NCI-H2029 treated with DMSO at 0.1 percent for 48 hours (cell line): ENCODE measurements around the gene ZNF780B.
"Not testable (repeated sequence)": the region's sequence is repeated elsewhere in the genome, so short reads cannot be mapped to it uniquely, and the experiment has no call there.

Experiments used
- DNase-seq: peaks from one replicate; lab custom pipeline; 2025; lab: John Stamatoyannopoulos, UW

Gene ZNF780B

GRCh38 chr19:40055832-40056504 lies at the start of gene ZNF780B:
TSS of gene ZNF780B (minus strand) at chr19:40056231. CDS start at chr19:40050332, 5,899 bp downstream.
- peak; percentile 30 for DNase-seq

DNA sequence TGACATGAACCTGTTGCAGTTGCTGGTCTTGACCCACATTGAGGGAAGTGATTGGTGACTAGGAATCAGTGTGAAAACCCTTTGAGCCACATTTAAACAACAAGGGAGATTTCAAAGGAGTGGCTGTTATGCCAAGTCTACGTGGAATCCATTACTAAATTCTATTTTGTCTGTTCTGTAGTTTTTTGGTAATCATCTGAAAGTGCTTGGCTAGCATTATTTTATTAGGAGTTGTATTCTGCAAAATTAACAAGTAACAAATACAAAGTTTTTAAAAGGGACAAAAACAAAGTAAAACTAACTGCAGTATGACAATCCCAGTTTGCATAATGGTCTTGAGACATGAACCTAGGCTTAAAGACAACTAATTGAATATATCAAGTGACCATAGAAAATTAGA lies 48.7 kb upstream of the ZNF780B start:
- no peak for DNase-seq

DNA sequence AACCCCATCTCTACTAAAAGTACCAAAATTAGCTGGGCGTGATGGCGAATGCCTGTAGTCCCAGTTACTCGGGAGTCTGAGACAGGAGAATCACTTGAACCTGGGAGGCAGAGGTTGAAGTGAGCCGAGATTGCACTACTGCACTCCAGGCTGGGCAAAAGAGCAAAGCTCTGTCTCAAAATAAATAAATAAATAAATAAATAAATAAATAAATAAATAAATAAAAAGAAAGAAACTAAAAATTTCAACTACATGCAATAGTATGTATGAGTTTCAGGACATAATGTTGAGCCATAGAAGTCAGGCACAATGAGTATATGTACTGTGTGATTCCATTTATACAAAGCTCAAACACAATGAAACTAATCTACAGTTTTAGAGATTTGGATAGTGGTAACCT lies 47.6 kb upstream of the ZNF780B start:
- DNase-seq, result no peak

DNA sequence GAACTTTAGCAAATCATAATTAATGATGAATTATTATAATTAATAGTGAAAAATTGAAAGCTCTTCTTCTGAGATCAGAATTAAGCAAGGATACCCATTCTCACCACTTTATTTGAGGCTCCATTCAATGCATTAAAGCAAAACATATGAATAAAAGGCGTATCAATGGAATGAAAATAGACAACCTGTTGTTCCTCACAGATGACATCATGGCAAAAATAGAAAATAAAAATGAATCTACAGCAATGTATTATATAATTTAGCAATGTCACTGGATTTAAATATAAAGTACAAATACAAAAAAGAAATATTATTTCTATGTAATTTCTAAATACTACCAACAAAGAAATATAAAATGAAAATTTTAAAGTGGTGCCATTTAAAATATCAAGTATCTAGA lies 45.8 kb upstream of the ZNF780B start:
- DNase-seq, result no peak

DNA sequence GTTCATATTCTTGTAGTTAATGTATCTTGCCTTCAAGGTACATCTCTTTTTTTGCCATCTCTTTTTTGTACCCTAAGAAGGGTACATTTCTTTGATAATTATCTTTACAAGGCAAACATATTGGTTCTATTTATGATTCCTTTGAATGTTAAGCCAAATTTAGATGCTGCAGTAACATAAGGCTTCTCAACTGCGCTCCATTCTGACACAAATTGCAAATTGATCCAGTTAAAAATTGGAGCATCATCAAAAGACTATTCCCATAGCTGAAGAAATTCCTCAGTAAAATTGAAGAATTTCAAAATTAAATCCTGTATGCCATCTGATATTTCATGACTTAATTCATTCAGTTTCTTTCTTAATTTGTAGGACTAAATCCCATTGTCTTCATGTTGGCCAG lies 37.4 kb upstream of the ZNF780B start:
- DNase-seq, result no peak

GRCh38 chr19:40091205-40092129 lies 35.4 kb upstream of the ZNF780B start:
- DNase-seq, result no peak

GRCh38 chr19:40090241-40091204 lies 34.5 kb upstream of the ZNF780B start, which contains the start of gene ZNF780A:
TSS of gene ZNF780A (minus strand) at chr19:40090943. CDS start at chr19:40084753, 6,190 bp downstream.
- DNase-seq, result peak; percentile 68

DNA sequence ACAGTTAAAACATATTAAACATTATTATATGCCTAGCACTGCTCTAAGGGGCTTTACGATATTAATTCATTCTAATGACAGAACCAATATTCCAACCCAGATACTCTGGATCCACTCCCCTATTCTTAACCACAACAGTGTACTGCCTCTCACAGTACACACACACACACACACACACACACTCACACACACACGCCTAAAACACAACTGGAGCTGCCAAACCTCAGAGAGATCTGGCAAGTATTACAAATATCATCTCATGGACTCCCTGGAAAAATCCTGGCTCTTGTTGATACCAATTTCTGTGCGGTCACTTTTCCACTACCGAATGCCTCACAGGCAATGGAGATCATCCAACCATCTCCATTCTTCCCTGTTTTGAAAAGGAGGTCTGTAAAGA lies 33.4 kb upstream of the ZNF780B start:
- no peak for DNase-seq

DNA sequence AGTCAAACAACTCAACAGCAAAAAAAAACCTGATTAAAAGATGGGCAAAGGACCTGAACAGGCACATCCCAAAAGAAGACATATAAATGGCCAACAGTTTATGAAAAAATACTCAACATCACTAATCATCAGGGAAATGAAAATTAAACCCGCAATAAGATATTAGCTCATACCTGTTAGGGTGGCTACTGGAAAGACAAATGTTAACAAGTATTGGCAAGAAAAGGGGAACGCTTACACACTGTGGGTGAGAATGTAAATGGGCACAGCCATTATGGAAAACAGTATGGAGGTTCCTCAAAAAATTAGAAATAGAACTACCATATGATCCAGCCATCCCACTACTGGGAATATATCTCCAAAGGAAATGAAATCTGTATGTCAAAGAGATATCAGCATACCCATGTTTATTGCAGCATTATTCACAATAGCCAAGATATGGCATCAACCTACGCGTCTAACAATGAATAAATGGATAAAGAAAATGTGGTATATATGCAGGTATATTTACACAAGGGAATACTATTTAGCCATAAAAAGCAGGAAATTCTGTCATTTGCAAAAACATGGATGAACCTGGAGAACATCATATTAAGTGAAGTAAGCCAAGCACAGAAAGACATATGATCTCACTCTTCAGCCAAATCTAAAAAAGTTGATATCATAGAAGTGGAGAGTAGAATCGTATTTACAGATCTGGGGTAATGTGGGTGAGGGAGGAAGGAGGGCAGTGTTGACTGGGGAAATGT lies 32.4 kb upstream of the ZNF780B start:
- no peak for DNase-seq

GRCh38 chr19:40084948-40085347 lies 28.9 kb upstream of the ZNF780B start:
- DNase-seq, result no peak

DNA sequence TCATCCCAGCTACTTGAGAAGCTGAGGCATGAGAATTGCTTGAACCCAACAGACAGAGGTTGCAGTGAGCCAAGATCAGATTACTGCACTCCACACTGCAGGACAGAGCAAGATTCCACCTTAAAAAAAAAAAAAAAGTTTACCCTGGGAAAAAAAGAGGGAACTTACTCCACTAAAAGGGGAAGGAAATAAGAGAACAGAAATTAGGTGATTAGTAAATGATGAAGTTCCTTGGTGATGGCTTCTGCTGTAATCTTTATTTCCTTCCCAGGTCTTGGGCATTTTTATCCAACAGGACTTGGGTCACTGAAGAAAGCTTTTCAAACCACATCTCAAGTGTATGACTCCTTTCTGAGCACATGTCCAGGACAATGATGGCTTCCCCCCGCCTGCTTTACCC lies 25.4 kb upstream of the ZNF780B start:
- DNase-seq, result no peak

GRCh38 chr19:40080289-40080688 lies 24.3 kb upstream of the ZNF780B start:
- no peak for DNase-seq

DNA sequence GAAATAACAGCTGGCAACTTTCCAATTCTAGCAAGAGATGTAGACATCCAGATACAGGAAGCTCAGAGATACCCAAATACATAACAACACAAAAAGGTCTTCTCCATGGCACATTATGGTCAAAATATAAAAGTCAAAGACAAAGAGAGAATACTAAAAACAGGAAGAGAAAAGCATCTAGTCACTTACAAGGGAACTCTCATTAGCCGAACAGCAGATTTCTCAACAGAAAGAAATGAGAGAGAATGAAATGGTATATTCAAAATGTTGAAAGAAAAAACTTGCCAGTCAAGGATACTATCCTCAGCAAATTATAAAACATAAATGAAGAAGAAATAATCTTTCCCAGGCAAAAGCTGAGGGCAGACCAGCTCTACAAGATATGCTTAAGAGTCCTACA lies 22.3 kb upstream of the ZNF780B start:
- DNase-seq, result no peak

- no peak for DNase-seq
These were observed 14.0 kb upstream of the ZNF780B start for GRCh38 chr19:40070058-40070457.

DNA sequence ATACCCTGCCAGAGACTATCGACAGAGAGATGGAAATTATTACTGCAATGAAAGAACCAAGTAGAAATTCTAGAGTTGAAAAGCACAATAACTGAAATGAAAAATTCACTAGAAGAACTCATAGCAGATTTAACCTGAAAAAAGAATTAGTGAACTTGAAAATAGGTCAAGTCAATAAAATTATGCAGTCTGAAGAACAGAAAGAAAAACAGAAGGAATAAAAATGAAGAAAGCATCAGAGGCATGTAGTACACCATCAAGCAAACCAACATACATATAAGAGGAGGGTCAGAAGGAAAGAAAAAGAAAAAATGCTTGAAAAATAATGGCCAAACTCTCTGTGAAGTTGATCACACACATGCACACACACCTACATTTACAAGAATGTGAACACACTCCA lies 3.6 kb upstream of the ZNF780B start:
- DNase-seq, result no peak

DNA sequence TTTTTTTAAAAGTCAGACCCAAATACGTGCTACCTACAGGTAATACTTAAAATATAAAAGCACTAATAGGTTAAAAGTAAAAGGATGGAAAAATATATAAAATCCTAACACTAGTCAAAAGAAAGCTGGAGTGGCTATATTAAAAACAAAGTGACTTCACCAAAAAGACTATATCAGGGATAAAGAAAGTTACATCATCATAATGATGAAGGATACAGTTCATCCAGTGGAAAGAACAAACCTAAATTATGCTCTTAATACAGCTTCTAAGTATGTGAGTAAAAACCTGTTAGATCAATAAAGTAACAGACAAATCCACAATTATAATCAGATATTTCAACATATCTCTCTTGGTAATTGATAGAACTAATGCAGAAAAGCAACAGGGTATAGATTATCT lies 1.1 kb upstream of the ZNF780B start:
- DNase-seq, result no peak

- no peak for DNase-seq
These were observed 474 bp upstream of the ZNF780B start for GRCh38 chr19:40056505-40056904.

- no peak for DNase-seq
These were observed 982 bp downstream of the ZNF780B start for GRCh38 chr19:40055049-40055448.

- no peak for DNase-seq
These were observed 1.4 kb downstream of the ZNF780B start for GRCh38 chr19:40054632-40055031.

DNA sequence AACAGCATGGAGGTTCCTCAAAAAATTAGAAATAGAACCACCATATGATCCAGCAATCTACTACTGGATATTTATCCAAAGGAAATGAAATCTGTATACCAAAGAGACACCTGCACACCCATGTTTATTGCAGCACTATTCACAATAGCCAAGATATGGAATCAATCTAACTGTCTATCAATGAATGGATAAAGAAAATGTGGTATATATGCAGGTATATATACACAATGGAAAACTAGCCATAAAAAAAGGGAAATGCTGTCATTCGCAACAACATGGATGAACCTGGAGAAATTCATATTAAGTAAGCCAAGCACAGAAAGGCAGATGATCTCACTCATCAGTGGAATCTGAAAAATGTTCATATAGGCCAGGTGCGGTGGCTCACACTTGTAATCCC lies 2.5 kb downstream of the ZNF780B start:
- DNase-seq, result no peak

GRCh38 chr19:40041718-40042117 lies 14.3 kb downstream of the ZNF780B start:
- not testable (repeated sequence) for DNase-seq
